HG02885 (cell line): ENCODE data around the gene HEXA.
"Not testable (repeated sequence)": the region's sequence is repeated elsewhere in the genome, so short reads cannot be mapped to it uniquely, and the experiment has no call there.

Source experiments
- ATAC-seq: cut with Tn5 transposase; IDR thresholded peaks from one replicate; pipeline ENCODE4 v1.9.1; 2021; ENCODE audit warnings: mild to moderate bottlenecking; ENCODE audit not compliant: unreplicated experiment, poor library complexity

The HEXA gene

GRCh38 chr15:72375846-72376581 is at the start of gene HEXA:
Gene HEXA, minus strand, starts transcription at chr15:72376014. Its CDS starts 42 bp downstream, at chr15:72375972.
- ATAC-seq, result peak; percentile 89

DNA sequence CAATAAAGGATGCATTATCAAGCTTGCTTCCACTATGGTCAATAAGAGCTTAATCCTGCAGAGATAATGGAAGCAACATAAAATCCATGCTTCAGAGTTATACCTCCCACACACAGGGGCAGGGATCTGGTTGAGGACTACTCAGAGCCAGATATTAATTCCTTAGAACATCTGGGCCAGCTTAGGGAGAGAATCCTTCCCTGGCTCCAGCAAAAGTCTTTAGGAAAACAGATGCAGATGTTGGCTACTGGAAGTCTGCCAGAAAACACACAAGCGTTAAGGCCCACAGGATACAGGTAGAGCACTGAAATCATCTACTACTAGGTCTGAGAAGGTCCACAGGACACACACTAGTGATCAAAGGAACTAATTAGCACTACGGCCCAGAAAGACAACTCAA is 47.4 kb upstream of the HEXA start:
- no peak for ATAC-seq

DNA sequence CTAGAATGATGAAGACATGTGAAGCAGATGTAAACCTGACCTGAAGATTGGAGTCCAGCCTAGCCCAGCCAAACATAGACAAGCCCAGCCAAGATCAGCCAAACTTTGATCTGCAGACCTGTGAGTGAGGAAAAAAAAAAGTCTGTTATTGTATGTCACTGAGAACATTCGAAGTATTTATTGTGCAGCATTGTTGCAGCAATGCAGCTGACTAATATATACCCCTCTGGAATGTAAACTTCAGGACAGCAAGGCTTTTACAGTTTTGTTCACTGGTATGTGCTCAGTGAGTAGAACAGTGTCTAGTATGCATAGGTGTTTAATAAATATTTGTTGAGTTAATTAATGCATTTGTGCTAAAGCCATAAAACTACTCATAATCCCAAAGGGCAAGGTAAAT is 45.7 kb upstream of the HEXA start:
- no peak for ATAC-seq

DNA sequence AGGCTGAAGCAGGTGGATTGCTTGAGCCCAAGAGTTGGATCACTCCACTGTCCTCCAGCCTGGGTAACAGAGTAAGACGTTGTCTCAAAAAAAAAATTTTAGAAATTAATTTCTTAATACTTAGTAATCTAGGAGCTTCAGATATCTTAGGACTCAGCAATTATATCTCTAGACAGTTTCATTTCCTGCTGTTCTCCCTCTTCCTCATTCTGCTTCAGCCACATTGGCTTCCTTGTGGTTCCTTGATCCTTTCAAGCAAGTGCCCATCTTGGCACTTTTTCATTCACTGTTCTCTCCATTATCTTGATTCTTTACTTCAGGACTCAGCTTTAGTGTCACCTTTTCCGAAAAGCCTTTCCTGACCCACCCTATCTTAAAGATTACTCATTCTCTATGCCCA is 44.8 kb upstream of the HEXA start:
- no peak for ATAC-seq

GRCh38 chr15:72419768-72420167 is 44.0 kb upstream of the HEXA start:
- ATAC-seq, result not testable (repeated sequence)

GRCh38 chr15:72415304-72415703 is 39.5 kb upstream of the HEXA start:
- ATAC-seq, result no peak

DNA sequence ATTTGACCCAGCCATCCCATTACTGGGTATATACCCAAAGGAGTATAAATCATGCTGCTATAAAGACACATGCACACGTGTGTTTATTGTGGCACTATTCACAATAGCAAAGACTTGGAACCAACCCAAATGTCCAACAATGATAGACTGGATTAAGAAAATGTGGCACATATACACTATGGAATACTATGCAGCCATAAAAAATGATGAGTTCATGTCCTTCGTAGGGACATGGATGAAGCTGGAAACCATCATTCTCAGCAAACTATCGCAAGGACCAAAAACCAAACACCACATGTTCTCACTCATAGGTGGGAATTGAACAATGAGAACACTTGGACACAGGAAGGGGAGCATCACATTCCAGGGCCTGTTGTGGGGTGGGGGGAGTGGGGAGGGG is 37.5 kb upstream of the HEXA start:
- not testable (repeated sequence) for ATAC-seq

DNA sequence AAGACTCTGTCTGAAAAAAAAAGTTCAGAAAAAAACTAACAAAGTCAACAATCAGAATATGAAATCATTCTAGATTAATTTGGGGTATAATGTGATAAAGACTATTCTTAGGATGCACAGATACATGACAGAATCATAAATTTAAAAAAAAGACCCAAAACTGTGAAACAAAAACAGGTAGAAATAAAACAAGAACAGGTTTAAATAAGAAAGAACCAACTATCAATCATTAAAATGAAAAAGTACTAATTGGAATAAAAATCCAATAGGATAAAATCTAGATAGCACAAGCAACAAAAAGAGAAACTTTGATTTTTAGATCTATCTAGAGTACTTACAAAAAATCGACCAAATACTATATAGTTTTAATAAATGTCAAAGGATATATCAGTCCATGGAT is 35.7 kb upstream of the HEXA start:
- ATAC-seq, result no peak

GRCh38 chr15:72411111-72411510 is 35.3 kb upstream of the HEXA start:
- no peak for ATAC-seq

DNA sequence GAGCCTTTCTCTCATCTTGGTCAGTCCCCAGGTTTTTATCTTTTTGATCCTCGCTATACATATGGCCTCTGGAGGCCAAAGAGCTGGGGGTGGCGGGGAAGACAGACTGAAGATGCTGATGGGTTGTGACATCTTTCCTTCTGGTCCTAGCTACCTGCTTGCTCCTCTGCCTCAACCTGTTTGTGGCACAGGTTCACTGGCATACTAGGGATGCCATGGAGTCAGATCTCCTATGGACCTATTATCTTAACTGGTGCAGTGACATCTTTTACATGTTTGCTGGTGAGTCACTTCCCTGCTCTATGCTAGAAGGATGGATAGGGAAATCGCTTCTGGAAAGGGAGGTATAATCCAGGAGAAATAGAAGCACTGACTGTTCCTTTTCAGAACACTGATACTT is 31.1 kb upstream of the HEXA start:
- ATAC-seq, result no peak

- no peak for ATAC-seq
Observed at GRCh38 chr15:72404841-72405240, 29.0 kb upstream of the HEXA start.

DNA sequence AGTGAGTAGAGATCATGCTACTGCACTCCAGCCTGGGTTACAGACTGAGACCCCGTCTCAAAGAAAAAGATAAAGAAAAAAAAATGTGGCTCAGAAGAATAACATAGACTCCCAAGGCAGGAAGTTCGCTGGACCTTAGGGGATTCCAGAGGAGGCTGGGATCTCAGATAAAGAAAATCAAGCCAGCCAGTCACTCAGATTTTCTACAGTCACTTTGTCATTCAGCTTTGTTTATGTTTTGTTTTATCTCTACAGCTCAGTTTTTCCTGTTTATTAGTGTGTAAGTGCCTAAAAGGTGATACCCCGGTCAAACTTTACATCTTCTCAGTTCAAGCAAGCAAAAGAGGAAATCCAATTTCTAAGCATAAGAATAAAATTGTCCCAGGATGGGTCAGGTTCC is 28.5 kb upstream of the HEXA start:
- ATAC-seq, result no peak

DNA sequence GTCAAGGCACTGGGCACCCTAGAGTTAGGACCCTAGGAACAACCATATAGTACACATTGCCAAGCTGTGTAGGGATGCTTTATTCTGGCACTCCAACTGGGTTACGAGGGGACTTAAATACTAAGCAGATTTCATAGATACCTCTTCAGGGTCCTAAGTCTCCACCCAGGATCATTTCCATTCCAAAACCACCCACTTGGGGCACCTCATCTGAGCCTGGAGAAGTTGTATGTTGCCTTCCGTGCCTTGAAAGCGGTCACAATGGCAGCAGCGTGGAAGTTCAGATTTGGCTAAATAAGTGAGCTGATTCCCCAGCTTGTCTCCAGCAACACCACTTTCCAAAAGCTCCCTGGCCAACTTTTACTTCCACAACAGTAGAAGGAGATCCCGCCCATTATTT is 26.9 kb upstream of the HEXA start:
- ATAC-seq, result no peak

GRCh38 chr15:72398648-72399047 is 22.8 kb upstream of the HEXA start:
- no peak for ATAC-seq

GRCh38 chr15:72397796-72398588 is 22.2 kb upstream of the HEXA start, which contains the start of gene TMEM202:
Gene TMEM202, plus strand, starts transcription at chr15:72398305. Its CDS starts 22 bp downstream, at chr15:72398327.
- no peak for ATAC-seq

GRCh38 chr15:72396331-72396730 is 20.5 kb upstream of the HEXA start:
- ATAC-seq, result not testable (repeated sequence)

- ATAC-seq, result no peak
Observed at GRCh38 chr15:72389231-72389630, 13.4 kb upstream of the HEXA start.

GRCh38 chr15:72387741-72388140 is 11.9 kb upstream of the HEXA start:
- ATAC-seq, result no peak

DNA sequence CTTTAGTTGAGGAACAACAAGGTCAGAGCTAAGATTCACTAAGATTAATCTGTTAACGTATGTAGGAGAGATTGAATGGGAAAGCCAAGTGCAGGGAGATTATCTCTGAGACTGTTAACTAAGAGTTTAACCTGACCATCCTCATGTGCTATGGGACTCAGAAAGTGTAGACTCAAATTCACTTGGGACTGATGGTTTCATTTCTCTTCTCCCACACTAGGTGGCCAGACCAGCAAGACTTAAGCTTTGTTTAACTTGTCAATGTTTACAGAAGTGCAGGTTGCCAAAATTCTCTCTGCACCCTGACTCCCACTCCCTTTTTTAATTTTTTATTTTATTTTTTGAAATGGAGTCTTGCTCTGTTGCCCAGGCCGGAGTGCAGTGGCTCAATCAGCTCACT is 6.3 kb upstream of the HEXA start:
- no peak for ATAC-seq

- ATAC-seq, result no peak
Observed at GRCh38 chr15:72380743-72381142, 4.9 kb upstream of the HEXA start.

GRCh38 chr15:72379856-72380430 is 4.1 kb upstream of the HEXA start:
- ATAC-seq, result no peak
